Right lobe of liver (tissue), 4 donors: ENCODE data around the gene SWAP70.
"Not testable (repeated sequence)": the region's sequence is repeated elsewhere in the genome, so short reads cannot be mapped to it uniquely, and the experiment has no call there.

Experiments used
- CTCF ChIP-seq, 4 donors: fragments of 200-600 bp in 3 of 4; fragments of 450-650 bp in 1 of 4; IDR thresholded peaks; one replicate each; pipeline versions ENCODE4 v1.5.1 to v1.8.0; 2016 to 2022; ENCODE audit warnings: antibody characterized with exemption in 4 of 4, mild to moderate bottlenecking in 2 of 4
- POLR2A ChIP-seq: fragments of 450-650 bp; IDR thresholded peaks from one replicate; pipeline ENCODE4 v1.6.1; 2017; ENCODE audit warnings: antibody characterized with exemption, mild to moderate bottlenecking
- donor health status: DM: no; HTN: no; CAD: no.
- donor health status: DM: no; HTN: no; CAD: no.
- donor health status: DM: no; HTN: yes; CAD: no.

DNA sequence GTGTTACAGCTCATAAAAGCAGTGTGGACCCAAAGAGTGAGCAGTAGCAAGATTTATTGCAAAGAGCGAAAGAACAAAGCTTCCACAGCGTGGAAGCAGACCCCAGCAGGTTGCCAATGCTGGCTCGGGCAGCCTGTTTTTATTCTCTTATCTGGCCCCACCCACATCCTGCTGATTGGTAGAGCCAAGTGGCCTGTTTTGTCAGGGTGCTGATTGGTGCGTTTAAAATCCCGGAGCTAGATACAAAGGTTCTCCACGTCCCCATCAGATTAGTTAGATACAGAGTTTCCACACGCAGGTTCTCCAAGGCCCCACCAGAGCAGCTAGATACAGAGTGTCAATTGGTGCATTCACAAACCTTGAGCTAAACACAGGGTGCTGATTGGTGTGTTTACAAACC, 41.5 kb upstream of the SWAP70 start:
- not testable (repeated sequence) for TF ChIP-seq POLR2A; CTCF (IDR thresholded peaks at IDR 0.05)
